HG03135 (cell line): Measurements from ENCODE around the gene STOML1.

Experiments used
- ATAC-seq: cut with Tn5 transposase; IDR thresholded peaks from one replicate; pipeline ENCODE4 v1.9.1; 2021; ENCODE audit warnings: mild to moderate bottlenecking, moderate library complexity; ENCODE audit not compliant: unreplicated experiment

Gene STOML1

DNA sequence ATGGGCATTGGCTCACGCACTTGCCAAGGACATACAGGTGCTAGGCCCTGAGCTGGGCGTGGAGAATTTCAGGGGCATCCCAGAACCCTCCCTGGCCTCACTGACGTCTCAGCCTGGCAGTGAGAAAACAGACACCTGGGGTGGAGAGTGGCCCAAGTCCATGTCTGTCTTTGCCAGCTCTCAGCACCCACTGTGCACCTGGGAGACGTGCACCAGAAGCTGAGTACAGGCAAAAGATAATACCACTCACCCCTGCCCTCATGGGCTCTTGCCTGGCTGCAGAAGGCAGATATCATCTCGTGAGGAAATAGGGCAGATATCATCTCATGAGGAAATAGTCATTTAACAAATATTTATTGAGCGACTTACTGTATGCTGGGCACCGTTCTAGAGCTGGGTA is 57.8 kb downstream of the STOML1 start:
- no peak for ATAC-seq

DNA sequence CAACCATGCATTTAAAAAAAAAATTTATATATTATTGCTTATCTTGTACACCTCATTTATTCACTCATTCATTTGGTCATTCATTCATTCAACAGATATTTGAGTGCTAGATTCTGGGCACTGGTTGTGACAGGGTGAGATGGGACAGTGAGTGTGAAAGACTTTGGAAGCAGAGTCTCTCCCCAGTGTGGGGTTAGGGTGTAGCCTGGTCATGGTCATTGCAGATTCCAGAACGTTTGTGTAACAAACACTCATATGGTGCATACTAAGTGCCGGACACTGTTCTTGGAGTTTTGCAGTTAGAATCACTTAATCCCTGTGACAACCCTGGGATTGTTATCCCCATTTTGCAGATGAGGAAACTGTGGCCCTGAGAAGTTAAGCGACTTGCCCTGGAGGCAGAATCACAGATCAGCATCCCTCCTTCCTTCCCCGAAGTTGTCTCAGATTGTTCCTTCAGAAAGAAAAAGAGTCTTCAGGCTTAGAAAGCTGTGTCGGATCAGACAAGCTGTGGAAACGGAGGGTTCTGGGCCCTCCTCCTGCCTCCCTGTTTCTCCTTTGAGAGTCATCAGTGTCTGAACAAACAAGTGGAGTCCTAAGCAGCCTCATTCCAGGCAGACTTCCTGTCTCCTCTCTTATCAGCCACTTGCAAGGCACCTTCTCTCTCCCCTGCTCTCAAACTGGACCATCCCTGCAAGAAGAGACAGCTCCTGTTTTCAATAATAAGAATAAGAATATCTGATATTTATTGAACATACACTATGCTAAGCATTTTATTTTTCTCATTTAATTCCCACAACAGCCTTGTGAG is 59.5 kb downstream of the STOML1 start:
- ATAC-seq: no peak

DNA sequence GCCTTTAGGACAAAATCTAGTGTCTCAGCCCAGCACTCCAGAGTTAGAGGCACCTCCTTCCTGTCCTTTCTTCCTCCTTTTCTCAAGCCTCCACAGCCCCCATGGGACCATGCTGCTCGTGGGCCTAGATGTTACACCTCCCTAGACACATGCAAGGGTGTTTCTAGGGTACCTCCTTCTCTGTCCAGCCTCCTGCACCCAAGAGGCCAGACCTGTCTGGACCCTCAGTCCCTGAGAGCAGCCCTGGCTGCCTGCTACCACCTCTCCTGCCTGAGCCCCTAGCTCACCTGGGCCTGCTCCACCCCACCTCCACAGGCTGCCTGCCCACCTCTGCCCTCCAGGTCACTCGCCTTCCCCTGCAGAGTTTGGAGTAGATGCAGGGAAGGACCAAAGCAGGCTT is 60.7 kb downstream of the STOML1 start:
- no peak for ATAC-seq

DNA sequence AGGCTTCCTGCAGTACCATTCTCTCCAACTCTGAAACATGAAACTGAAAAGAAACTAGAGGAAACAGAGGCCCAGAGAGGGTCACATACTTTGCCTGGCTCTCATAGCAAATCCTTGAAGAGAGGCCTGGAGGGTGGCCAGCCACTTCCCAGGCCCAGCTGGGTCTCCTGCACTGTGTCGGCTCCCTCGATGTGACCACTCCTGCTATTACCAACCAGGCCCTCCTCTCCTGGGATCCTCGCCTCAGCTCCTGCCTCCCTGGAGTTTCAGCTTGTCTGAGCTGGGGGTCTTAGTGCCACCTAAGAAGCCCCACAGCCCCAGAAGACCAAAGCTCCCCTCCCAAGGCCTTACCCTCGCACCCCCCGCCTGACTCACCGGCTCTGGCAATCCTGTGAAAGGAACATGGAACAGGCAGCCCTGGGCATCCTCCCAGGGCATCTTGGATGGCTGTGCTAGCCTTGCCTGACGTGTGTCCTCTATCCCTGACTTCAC is 61.3 kb downstream of the STOML1 start:
- ATAC-seq: no peak

DNA sequence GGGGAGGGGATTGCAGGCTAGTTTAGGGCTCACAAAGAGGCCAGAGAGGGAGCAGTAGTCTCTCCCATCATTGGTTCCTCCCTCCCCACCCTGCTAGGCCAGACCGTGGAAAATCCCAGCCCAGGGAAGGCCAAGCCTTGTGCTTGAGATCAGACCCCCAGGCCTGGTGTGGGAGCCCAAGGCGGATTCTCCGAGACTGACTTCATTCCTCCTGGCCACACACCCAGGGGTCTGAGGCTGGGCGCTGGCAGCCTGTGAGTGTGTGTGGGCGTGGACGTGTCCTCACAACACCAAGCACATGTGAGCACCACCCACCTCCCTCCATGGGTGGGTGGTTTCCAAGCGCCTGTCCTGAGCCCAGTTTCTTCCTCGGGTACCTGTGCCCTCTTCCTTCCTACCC is 61.7 kb downstream of the STOML1 start:
- no peak for ATAC-seq

DNA sequence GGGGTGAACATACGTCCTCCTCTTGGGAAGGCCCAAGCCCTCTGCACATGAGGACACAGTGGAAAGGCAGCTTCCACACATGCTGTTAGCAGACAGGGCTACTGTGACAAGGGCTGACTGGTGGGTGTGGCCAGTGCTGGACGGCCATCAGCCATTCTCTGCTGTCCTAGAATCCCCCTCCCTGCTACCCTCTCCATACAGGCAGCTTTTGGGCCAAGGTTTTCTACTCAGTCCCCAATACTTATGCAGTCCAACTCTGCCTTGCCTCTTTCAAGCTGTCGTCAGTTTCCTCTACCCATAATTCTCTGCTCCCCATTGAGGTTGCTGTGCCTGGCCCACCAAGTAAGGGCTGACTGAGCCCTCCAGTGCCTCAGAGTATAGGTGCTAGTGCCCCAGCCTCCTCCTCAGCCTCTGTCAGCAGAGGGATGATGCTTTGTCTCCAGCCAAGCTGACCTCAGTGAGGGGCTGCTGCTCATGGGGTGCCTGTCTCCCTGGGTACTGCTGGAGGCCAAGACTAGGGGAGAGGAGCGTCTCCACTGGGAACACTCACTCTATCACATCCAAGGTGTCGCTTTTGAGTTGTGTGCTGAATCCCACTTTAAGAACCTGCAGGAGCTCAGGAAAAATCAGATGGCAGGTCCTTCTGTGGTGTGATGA is 63.0 kb downstream of the STOML1 start:
- no peak for ATAC-seq
